Keratinocyte (primary cell): ENCODE measurements around the gene ORM2. TPM values are rescaled to one million over a fixed set of nuclear protein-coding genes. Genes with fewer than 3 reads are reported as not detected.

ENCODE experiments used
- DNase-seq: peaks from one replicate; pipeline ENCODE4 v3.0.0-alpha.2; 2011; ENCODE audit warnings: low read depth, missing footprints, low spot score
- FAIRE-seq: peaks from 2 replicates; lab custom pipeline; 2011; peaks lifted over from hg19 to GRCh38; lab: Jason Lieb, UNC
- H2AFZ ChIP-seq: 2 replicates; pipeline ENCODE4 v1.6.0; 2012; ENCODE audit warnings: low read length, control low read depth, inconsistent platforms; ENCODE audit not compliant: control insufficient read depth
- H3K27ac ChIP-seq: 2 replicates; pipeline ENCODE4 v1.5.1; 2011; ENCODE audit warnings: low read length; ENCODE audit not compliant: control insufficient read depth, insufficient read depth
- H3K27me3 ChIP-seq: 3 replicates; pipeline ENCODE4 v1.6.0; 2011; ENCODE audit warnings: low read length; ENCODE audit not compliant: control insufficient read depth, insufficient read depth; ENCODE audit errors: extremely low read depth
- H3K36me3 ChIP-seq, 2 experiments: 2 replicates in 1 of 2; 3 replicates in 1 of 2; pipeline ENCODE4 v1.5.1; 2011; ENCODE audit warnings: low read length in 2 of 2, mild to moderate bottlenecking in 1 of 2; ENCODE audit not compliant: control insufficient read depth in 2 of 2, insufficient read depth in 2 of 2; ENCODE audit errors: extremely low read depth in 1 of 2
- H3K4me1 ChIP-seq: 3 replicates; pipeline ENCODE4 v1.5.1; 2011; ENCODE audit warnings: low read length; ENCODE audit not compliant: control insufficient read depth, insufficient read depth; ENCODE audit errors: extremely low read depth
- H3K4me2 ChIP-seq: 3 replicates; pipeline ENCODE4 v1.6.0; 2011; ENCODE audit warnings: low read depth, low read length; ENCODE audit not compliant: control insufficient read depth, insufficient read depth; ENCODE audit errors: extremely low read depth
- H3K4me3 ChIP-seq, 3 experiments: fragments of 200-600 bp in 1 of 3; sonication (generic) in 1 of 3; 2 replicates in 2 of 3; 3 replicates in 1 of 3; pipeline ENCODE4 v1.5.1; 2011 to 2016; ENCODE audit warnings: low read length in 3 of 3, mild to moderate bottlenecking in 3 of 3, control low read depth in 2 of 3, inconsistent platforms in 1 of 3, low read depth in 1 of 3, mixed read lengths in 1 of 3, mixed run types in 1 of 3, moderate library complexity in 1 of 3; ENCODE audit not compliant: control insufficient read depth in 2 of 3, insufficient read depth in 2 of 3; ENCODE audit errors: extremely low read depth in 1 of 3
- H3K79me2 ChIP-seq: 2 replicates; pipeline ENCODE4 v1.6.0; 2012; ENCODE audit warnings: low read length; ENCODE audit not compliant: control insufficient read depth, insufficient read depth
- H3K9ac ChIP-seq: 3 replicates; pipeline ENCODE4 v1.6.0; 2011; ENCODE audit warnings: low read length; ENCODE audit not compliant: control insufficient read depth, insufficient read depth; ENCODE audit errors: extremely low read depth
- H3K9me1 ChIP-seq: 3 replicates; pipeline ENCODE4 v1.6.0; 2011; ENCODE audit warnings: low read length; ENCODE audit not compliant: control insufficient read depth, insufficient read depth; ENCODE audit errors: extremely low read depth
- H3K9me3 ChIP-seq: 2 replicates; pipeline ENCODE4 v1.5.1; 2012; ENCODE audit warnings: low read depth, low read length; ENCODE audit not compliant: control insufficient read depth
- H4K20me1 ChIP-seq: 3 replicates; pipeline ENCODE4 v1.6.0; 2011; ENCODE audit warnings: low read length; ENCODE audit not compliant: control insufficient read depth, insufficient read depth; ENCODE audit errors: extremely low read depth
- EZH2 ChIP-seq: IDR thresholded peaks from one replicate; pipeline ENCODE4 v1.6.1; 2012; ENCODE audit warnings: inconsistent platforms, mild to moderate bottlenecking, low read length, moderate library complexity
- dilution Hi-C: fragments of 300-500 bp; cut with MboI; formaldehyde crosslinking; loops from one replicate; pipeline ENCODE4 v1.7.0; 2020; ENCODE audit warnings: low sequenced_read_pairs; ENCODE audit not compliant: extremely low pct_ligation_motif_present
- polyA plus RNA-seq, 5 experiments: library from polyadenylated mRNA; depleted of rRNA in 3 of 5; stranded (reverse) in 3 of 5; stranded (forward) in 1 of 5; unstranded in 1 of 5; fragments of >200 nt; gene quantifications; 1 replicate in 1 of 5; 2 replicates in 3 of 5; 3 replicates in 1 of 5; pipeline versions ENCODE4 v1.2.1 to v1.2.3, GENCODE V29; 2011 to 2012; ENCODE audit warnings: missing spikeins in 2 of 5, low read depth in 1 of 5, low replicate concordance in 1 of 5
- TF ChIP-seq, protein P1 (sequence below), 3 experiments: IDR thresholded peaks in 1 of 3; conservative IDR thresholded peaks in 1 of 3; optimal IDR thresholded peaks in 1 of 3; 2 replicates in 2 of 3; 3 replicates in 1 of 3; pipeline versions ENCODE3 to v1.5.1; 2011; ENCODE audit warnings: low read length in 3 of 3, mild to moderate bottlenecking in 3 of 3, moderate library complexity in 2 of 3, control low read depth in 1 of 3, inconsistent platforms in 1 of 3; ENCODE audit not compliant: insufficient read depth in 2 of 3; ENCODE audit errors: extremely low read depth in 1 of 3

The ORM2 gene
- polyA plus RNA-seq, 1 donor (not counting 4 experiments of a cell fraction or from before 2014, with no cell fraction given), result not detected

DNA sequence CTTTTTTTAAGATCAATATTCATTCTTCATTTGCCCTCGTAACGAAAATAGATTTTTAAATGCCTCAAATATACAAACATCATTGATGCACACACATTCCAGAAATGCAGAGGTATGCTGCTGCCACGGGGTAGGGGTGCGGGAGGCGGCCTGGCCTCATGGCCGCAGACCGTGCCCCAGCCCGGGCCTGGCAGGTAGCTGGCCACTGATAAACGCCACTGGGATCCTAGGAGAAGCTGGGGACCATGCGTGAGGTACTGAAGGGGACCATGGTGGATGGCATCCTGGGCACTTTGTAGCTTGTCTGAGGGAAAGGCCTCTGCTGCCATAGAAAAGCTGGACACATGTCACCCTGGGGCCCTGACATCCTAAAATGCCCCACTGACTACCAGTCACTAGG lies 6.5 kb downstream of the ORM2 start:
- no peak overlapping the region for H3K4me2 ChIP-seq
- H3K9me3 ChIP-seq, result no peaks in the 10 kb centered on the region
- DNase-seq, result no peak
- H3K9ac ChIP-seq, result no peak overlapping the region
- peaks cover 0 to 1% of the 10 kb centered on the region in 2 experiments for H3K36me3 ChIP-seq
- H4K20me1 ChIP-seq, result no peaks in the 10 kb centered on the region
- H3K27me3 ChIP-seq, result no peaks in the 10 kb centered on the region
- TF ChIP-seq, protein P1, sequence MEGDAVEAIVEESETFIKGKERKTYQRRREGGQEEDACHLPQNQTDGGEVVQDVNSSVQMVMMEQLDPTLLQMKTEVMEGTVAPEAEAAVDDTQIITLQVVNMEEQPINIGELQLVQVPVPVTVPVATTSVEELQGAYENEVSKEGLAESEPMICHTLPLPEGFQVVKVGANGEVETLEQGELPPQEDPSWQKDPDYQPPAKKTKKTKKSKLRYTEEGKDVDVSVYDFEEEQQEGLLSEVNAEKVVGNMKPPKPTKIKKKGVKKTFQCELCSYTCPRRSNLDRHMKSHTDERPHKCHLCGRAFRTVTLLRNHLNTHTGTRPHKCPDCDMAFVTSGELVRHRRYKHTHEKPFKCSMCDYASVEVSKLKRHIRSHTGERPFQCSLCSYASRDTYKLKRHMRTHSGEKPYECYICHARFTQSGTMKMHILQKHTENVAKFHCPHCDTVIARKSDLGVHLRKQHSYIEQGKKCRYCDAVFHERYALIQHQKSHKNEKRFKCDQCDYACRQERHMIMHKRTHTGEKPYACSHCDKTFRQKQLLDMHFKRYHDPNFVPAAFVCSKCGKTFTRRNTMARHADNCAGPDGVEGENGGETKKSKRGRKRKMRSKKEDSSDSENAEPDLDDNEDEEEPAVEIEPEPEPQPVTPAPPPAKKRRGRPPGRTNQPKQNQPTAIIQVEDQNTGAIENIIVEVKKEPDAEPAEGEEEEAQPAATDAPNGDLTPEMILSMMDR (optimal IDR thresholded peaks at IDR 0.05 in 1 of 3, IDR thresholded peaks at IDR 0.05 in 1 of 3, conservative IDR thresholded peaks at IDR 0.05 in 1 of 3; ENCODE audit: extremely low read depth in 1 of 3, insufficient read depth in 2 of 3, low read length in 3 of 3), result no peak
- TF ChIP-seq EZH2, result no peak
- dilution Hi-C loops, result no loop called here
- FAIRE-seq, result no peak
- H3K27ac ChIP-seq, result no peak overlapping the region
- H3K79me2 ChIP-seq, result no peaks in the 10 kb centered on the region
- no peak overlapping the region for H3K4me3 ChIP-seq
- H2AFZ ChIP-seq, result no peak overlapping the region
- H3K9me1 ChIP-seq, result no peaks in the 10 kb centered on the region
- H3K4me1 ChIP-seq, result no peaks in the 10 kb centered on the region

- FAIRE-seq (no peak), DNase-seq (no peak)
- Histone ChIP-seq H3K4me2 (no peak overlapping the region), H3K9ac (no peak overlapping the region), H3K4me1 (no peaks in the 10 kb centered on the region), H2AFZ (no peak overlapping the region), H3K79me2 (no peaks in the 10 kb centered on the region), H3K4me3 (no peak overlapping the region), H3K9me1 (no peaks in the 10 kb centered on the region), H3K9me3 (no peaks in the 10 kb centered on the region), H3K36me3 (peaks cover 0 to 1% of the 10 kb centered on the region in 2 experiments), H3K27me3 (no peaks in the 10 kb centered on the region), H3K27ac (no peak overlapping the region), H4K20me1 (no peaks in the 10 kb centered on the region)
- dilution Hi-C loops, result no loop called here
- TF ChIP-seq, protein P1 (optimal IDR thresholded peaks at IDR 0.05 in 1 of 3, IDR thresholded peaks at IDR 0.05 in 1 of 3, conservative IDR thresholded peaks at IDR 0.05 in 1 of 3; ENCODE audit: extremely low read depth in 1 of 3, insufficient read depth in 2 of 3, low read length in 3 of 3), result no peak
- TF ChIP-seq EZH2, result no peak
Observed at GRCh38 chr9:114336699-114337395, 7.2 kb downstream of the ORM2 start.
